IPS DF 6.9 (cell line): ENCODE data around the gene GHRL.

Experiments used
- DNase-seq: peaks from one replicate; pipeline ENCODE4 v3.0.0-alpha.2; 2013; ENCODE audit warnings: low read depth, low spot score
- H3K27ac ChIP-seq: one replicate; pipeline ENCODE4 v1.5.1; 2013; ENCODE audit warnings: low read length, control low read depth
- H3K27me3 ChIP-seq: 2 replicates; pipeline ENCODE4 v1.6.1; 2013; ENCODE audit warnings: mild to moderate bottlenecking, low read length; ENCODE audit not compliant: control insufficient read depth, insufficient read depth
- H3K36me3 ChIP-seq: 2 replicates; pipeline ENCODE4 v1.6.1; 2013; ENCODE audit warnings: low read length; ENCODE audit not compliant: control insufficient read depth, insufficient read depth
- H3K4me1 ChIP-seq: 2 replicates; pipeline ENCODE4 v1.6.1; 2013; ENCODE audit warnings: low read length; ENCODE audit not compliant: control insufficient read depth, insufficient read depth
- H3K4me3 ChIP-seq: 2 replicates; pipeline ENCODE4 v1.5.1; 2013; ENCODE audit warnings: mild to moderate bottlenecking, low read length
- H3K9me3 ChIP-seq: 2 replicates; pipeline ENCODE4 v1.6.1; 2013; ENCODE audit warnings: low read length, inconsistent platforms; ENCODE audit not compliant: control insufficient read depth, insufficient read depth
- WGBS: extraction: QIAGEN DNeasy Blood & Tissue Kit; methylation state at CpG from one replicate; pipeline ENCODE4 v1.1.7; 2013; ENCODE audit warnings: mixed read lengths, missing lambda C conversion rate; ENCODE audit not compliant: insufficient read length, insufficient coverage; 5-methylcytosine and 5-hydroxymethylcytosine counted together

GHRL gene

DNA sequence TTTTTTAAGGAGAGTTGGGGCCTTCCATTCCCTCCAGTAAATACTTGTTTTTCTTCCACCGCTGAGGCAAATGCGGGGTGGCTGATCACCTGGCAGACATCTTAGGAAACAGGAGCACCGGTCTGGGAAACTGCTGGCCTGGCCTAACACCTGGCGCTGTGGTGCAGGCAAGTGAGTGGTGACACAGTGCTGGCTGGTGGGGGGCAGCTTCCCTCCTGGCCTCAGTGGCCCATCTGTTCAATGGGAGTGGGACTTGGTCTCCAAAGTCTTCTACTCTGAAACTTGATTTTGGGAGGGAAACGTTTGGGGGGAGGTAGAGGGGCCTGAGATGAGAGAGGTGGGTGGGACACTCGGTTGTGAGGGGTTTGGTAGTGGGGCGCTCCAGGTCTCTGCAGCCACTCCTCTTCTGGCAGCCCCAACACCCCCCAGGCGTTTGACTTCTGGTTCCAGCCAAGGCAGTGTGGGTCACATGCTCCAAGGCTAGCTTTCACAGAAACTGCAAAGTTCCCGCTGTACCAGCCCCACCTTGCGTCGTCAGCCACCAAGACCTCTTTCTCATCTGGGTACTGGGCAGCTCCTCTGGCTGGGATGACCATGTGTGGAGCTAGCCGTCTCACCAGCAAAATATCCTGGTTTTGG lies 4.7 kb downstream of the GHRL start:
- H3K27me3 ChIP-seq: no peaks in the 10 kb centered on the region
- no peaks in the 10 kb centered on the region for H3K36me3 ChIP-seq
- DNase-seq: no peak
- no peaks in the 10 kb centered on the region for H3K4me1 ChIP-seq
- no peak overlapping the region for H3K27ac ChIP-seq
- WGBS: no CpG with 5 or more reads among the region's 12 CpGs
- H3K9me3 ChIP-seq: no peaks in the 10 kb centered on the region
- no peak overlapping the region for H3K4me3 ChIP-seq

GRCh38 chr3:10286596-10287295 lies 6.0 kb downstream of the GHRL start:
- H3K9me3 ChIP-seq: no peaks in the 10 kb centered on the region
- no peak overlapping the region for H3K27ac ChIP-seq
- peak; percentile 84 for DNase-seq
- H3K27me3 ChIP-seq: no peaks in the 10 kb centered on the region
- no CpG with 5 or more reads among the region's 2 CpGs for WGBS
- no peak overlapping the region for H3K4me3 ChIP-seq
- no peaks in the 10 kb centered on the region for H3K4me1 ChIP-seq
- no peaks in the 10 kb centered on the region for H3K36me3 ChIP-seq

- H3K27me3 ChIP-seq: no peaks in the 10 kb centered on the region
- DNase-seq: no peak
- H3K36me3 ChIP-seq: no peaks in the 10 kb centered on the region
- H3K4me1 ChIP-seq: no peaks in the 10 kb centered on the region
- no peak overlapping the region for H3K27ac ChIP-seq
- no peak overlapping the region for H3K4me3 ChIP-seq
- WGBS: no CpG with 5 or more reads among the region's 5 CpGs
- no peaks in the 10 kb centered on the region for H3K9me3 ChIP-seq
Measured at GRCh38 chr3:10286133-10286524, 6.6 kb downstream of the GHRL start.

DNA sequence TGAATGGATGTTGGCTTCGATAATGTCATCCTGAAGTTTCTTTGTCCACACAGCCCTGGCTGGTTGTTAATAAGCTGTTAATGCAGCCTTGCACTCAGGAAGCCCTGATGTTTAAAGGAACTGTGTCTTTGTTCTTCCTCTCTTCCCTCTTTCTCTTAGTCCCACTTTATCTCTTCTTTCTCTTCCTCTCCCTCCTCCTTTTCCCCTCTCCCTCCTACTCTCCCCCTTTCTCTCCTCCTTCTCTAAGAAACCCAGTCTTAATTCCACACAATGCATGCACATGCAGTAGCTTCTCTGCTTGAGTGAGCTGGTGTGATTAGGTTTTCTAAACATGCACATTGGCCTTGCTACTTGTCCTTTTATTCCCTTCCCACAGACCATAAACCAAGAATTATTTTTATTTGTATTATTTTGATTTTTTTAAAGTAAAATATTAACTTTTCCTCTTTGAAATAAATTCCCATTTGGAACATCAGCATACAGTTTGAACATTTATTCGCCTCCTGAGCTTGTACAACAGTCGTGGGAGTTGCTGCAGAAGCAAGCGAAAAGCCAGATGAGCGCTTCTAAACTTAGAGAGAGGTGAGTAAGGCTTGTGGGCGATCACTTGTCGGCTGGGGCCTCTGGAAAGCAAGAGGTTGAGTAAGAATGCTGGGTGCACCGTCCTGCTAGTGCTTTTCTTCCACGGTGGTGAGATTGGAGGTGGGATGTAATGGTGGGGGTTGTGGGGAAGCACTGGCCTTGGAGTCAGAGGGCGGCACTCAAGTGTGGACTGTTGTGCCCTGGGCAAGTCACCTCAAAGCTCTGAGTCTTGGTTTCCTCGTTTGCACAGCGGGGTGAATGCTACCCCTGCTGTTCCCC lies 7.2 kb downstream of the GHRL start:
- no CpG with 5 or more reads among the region's 12 CpGs for WGBS
- Histone ChIP-seq H3K36me3 (peaks cover 5% of the 10 kb centered on the region; the same call in 1 of the 2 replicates), H3K4me1 (no peaks in the 10 kb centered on the region), H3K4me3 (no peak overlapping the region), H3K27ac (no peak overlapping the region), H3K27me3 (no peaks in the 10 kb centered on the region), H3K9me3 (no peaks in the 10 kb centered on the region)
- DNase-seq: no peak

GRCh38 chr3:10284496-10284895 lies 8.3 kb downstream of the GHRL start:
- no CpG with 5 or more reads among the region's 9 CpGs for WGBS
- peaks cover 13% of the 10 kb centered on the region; the same call in 1 of the 2 replicates for H3K36me3 ChIP-seq
- no peak overlapping the region for H3K27ac ChIP-seq

DNA sequence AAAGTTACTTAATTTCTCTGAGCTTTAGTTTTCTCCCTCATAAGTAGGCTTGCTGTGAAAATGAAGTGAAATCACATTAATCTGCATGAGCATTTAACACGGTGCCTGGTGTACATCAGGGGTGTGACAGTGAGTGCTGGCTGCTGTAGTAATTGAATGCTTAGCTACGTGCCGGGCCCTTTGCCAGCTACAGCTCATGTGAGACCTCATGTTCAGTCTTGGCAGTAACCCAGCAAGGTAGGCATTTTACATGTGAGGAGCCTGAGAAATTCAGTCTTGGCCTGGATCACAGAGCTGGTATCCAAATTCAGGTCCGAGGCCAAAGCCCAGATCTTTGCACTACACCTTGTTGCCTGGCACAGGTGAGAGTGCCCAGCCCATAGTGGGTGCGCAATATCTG lies 9.1 kb downstream of the GHRL start:
- no peak overlapping the region for H3K27ac ChIP-seq
- no peaks in the 10 kb centered on the region for H3K9me3 ChIP-seq
- peaks cover 19% of the 10 kb centered on the region; the same call in 1 of the 2 replicates for H3K36me3 ChIP-seq
- DNase-seq: no peak
- no peaks in the 10 kb centered on the region for H3K4me1 ChIP-seq
- H3K4me3 ChIP-seq: no peak overlapping the region
- H3K27me3 ChIP-seq: no peaks in the 10 kb centered on the region
- WGBS: no CpG with 5 or more reads among the region's 5 CpGs

More at GRCh38 chr3:10284496-10284895, 8.3 kb downstream of the GHRL start:
- no peak overlapping the region for H3K4me3 ChIP-seq
- H3K27me3 ChIP-seq: no peaks in the 10 kb centered on the region
- DNase-seq: no peak
- H3K9me3 ChIP-seq: no peaks in the 10 kb centered on the region
- no peaks in the 10 kb centered on the region for H3K4me1 ChIP-seq

DNA sequence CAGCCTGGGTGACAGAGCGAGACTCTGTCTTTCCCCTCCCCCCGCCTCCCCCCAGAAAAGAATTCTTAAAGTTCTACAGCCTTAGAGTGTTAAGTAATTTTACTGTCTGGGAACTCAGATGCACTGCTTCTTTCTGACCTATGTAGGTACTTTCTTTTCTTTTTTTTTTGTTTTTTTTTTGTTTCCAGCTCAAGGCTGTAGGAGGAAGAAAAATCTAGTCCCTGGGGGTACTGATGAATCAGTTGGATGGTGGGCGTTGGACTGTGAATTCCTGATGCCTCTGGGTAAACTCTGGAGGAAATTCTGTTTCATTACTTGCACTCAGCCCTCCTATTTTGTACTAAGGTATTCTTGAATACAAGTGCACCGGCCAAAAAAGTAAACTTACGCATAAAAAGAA lies 10.8 kb downstream of the GHRL start:
- no peaks in the 10 kb centered on the region for H3K27me3 ChIP-seq
- no peaks in the 10 kb centered on the region for H3K9me3 ChIP-seq
- no peak overlapping the region for H3K27ac ChIP-seq
- H3K4me1 ChIP-seq: no peaks in the 10 kb centered on the region
- no peak for DNase-seq
- peaks cover 23% of the 10 kb centered on the region; the same call in 1 of the 2 replicates for H3K36me3 ChIP-seq
- no CpG with 5 or more reads among the region's 5 CpGs for WGBS
- H3K4me3 ChIP-seq: no peak overlapping the region

DNA sequence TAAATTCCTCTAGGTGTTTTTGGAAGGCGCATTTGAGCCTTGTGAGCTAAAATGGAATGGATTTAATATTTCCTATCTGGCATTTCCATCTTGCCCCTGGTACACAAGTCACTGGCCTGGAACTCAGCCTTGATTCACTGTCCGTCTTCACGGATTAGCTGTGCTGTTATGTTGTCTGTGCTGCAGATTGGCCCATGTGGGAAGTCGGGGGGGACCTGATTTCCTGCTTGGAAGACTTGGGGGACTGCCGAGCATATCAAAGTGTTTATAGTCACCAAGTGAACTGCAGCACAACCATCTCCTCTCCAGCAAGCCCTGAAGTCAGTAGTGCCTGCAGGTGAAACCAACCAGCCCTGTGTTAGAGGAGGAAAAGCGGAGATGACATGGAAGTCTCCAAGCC lies 12.2 kb downstream of the GHRL start:
- Histone ChIP-seq H3K27ac (no peak overlapping the region), H3K4me3 (no peak overlapping the region), H3K9me3 (no peaks in the 10 kb centered on the region), H3K27me3 (no peaks in the 10 kb centered on the region), H3K4me1 (no peaks in the 10 kb centered on the region), H3K36me3 (peaks cover 30% of the 10 kb centered on the region)
- DNase-seq: no peak
- no CpG with 5 or more reads among the region's 6 CpGs for WGBS

GRCh38 chr3:10280177-10280529 lies 12.6 kb downstream of the GHRL start:
- H3K27me3 ChIP-seq: no peaks in the 10 kb centered on the region
- H3K9me3 ChIP-seq: no peaks in the 10 kb centered on the region
- H3K4me1 ChIP-seq: no peaks in the 10 kb centered on the region
- WGBS: no CpG with 5 or more reads among the region's 5 CpGs
- DNase-seq: no peak
- no peak overlapping the region for H3K4me3 ChIP-seq
- peaks cover 30% of the 10 kb centered on the region for H3K36me3 ChIP-seq
- H3K27ac ChIP-seq: no peak overlapping the region

DNA sequence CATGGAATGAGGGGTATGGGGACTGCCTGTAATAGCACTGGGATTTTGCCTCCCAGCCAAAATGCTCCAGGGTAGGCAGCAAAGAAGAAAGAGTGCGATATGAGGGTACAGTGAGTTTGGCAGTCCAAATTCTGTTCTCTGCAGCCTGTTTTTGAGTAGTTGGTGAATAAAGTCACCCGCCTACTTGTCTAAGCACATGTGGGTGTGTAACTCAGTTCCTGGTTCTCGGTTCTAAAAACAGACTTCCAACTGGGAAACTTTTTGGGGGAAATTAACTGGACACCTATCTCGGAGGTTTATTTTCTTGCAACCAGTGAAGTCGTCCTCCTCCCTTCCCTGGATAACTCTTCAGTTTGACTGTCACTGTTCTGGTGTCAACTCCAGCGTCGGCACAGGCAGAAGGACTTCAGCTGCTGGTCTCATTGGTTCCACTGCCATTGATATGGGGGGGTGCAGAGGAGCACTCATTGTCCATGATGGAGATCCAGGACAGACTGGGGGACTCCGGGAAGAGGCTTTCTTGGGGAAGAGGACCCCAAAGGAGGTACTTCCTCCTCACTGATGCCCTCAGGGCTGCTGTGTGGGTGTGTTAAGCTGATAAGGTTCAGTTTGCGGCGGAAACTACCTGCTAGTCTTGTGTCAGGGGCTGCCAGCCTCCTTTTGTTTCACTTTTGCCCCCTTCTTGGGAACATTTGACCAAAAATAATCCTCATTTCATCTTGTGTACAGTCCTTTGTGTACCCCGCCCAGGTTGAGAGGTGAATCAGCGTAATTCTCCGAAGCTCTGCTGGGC lies 13.2 kb downstream of the GHRL start:
- Histone ChIP-seq H3K27ac (no peak overlapping the region), H3K9me3 (no peaks in the 10 kb centered on the region), H3K27me3 (no peaks in the 10 kb centered on the region), H3K4me3 (no peak overlapping the region), H3K4me1 (no peaks in the 10 kb centered on the region), H3K36me3 (peaks cover 30% of the 10 kb centered on the region)
- no CpG with 5 or more reads among the region's 13 CpGs for WGBS
- DNase-seq: no peak
